WTC11 (cell line): ENCODE results near the gene DNAAF9. TPM values are rescaled to one million over a fixed set of nuclear protein-coding genes. Genes with fewer than 3 reads are reported as not detected.
A peak's percentile ranks its signal among the peaks of the same experiment; 100 is the strongest.

ENCODE experiments used
- ATAC-seq: fragments of 200-7000 bp; cut with Tn5 transposase; 2 replicates; pipeline ENCODE4 v1.10.0; 2021; ENCODE audit warnings: mild to moderate bottlenecking, moderate library complexity
- Bru-seq: library from RNA; stranded (reverse); fragments of 400-500 nt; gene quantifications from one replicate; lab custom pipeline; 2021; lab: Mats Ljungman, UMichigan
- CTCF ChIA-PET: fragments of 300-600 bp; sonication (Branson Sonifier 250); formaldehyde crosslinking; loops from one replicate; lab custom pipeline; 2021; ENCODE audit warnings: antibody characterized with exemption; lab: Charles Lee
- POLR2A ChIA-PET: fragments of 350-600 bp; sonication (Branson Sonifier 250); formaldehyde crosslinking; loops from one replicate; lab custom pipeline; 2021; ENCODE audit warnings: antibody characterized with exemption; lab: Charles Lee
- DNase-seq: peaks from one replicate; pipeline ENCODE4 v3.0.0; 2021; ENCODE audit warnings: low spot score
- H3K27ac Mint-ChIP-seq: 2 replicates; pipeline ENCODE4 v1.8.0; 2021; ENCODE audit warnings: mixed read lengths
- H3K27me3 Mint-ChIP-seq: 2 replicates; pipeline ENCODE4 v1.8.0; 2021; ENCODE audit warnings: low read depth, mild to moderate bottlenecking, moderate library complexity, mixed read lengths
- H3K36me3 Mint-ChIP-seq: 2 replicates; pipeline ENCODE4 v1.8.0; 2021; ENCODE audit warnings: mixed read lengths
- H3K4me1 Mint-ChIP-seq: 2 replicates; pipeline ENCODE4 v1.8.0; 2022; ENCODE audit warnings: mixed read lengths
- H3K4me3 Mint-ChIP-seq: 2 replicates; pipeline ENCODE4 v1.8.0; 2021; ENCODE audit warnings: mild to moderate bottlenecking, moderate library complexity, mixed read lengths
- H3K9me3 Mint-ChIP-seq: 2 replicates; pipeline ENCODE4 v1.8.0; 2021; ENCODE audit warnings: mixed read lengths
- ATF1 ChIP-seq: sonication (generic); formaldehyde crosslinking; IDR thresholded peaks from 2 replicates; pipeline ENCODE4 v1.8.1; 2023; ENCODE audit warnings: mild to moderate bottlenecking, moderate library complexity, missing genetic modification reagents
- CBFB ChIP-seq: sonication (generic); formaldehyde crosslinking; IDR thresholded peaks from 2 replicates; pipeline ENCODE4 v1.8.1; 2022; ENCODE audit warnings: mild to moderate bottlenecking, low read depth, missing genetic modification reagents
- CDX4 ChIP-seq: fragments of 250-450 bp; sonication (Bioruptor Pico); IDR thresholded peaks from 2 replicates; pipeline ENCODE4 v1.9.0; 2021; ENCODE audit warnings: moderate library complexity, mild to moderate bottlenecking, inconsistent platforms, borderline replicate concordance
- CREB1 ChIP-seq: sonication (generic); formaldehyde crosslinking; IDR thresholded peaks from 2 replicates; pipeline ENCODE4 v1.8.0; 2023; ENCODE audit warnings: mild to moderate bottlenecking, missing genetic modification reagents
- CTCF ChIP-seq: fragments of 200-600 bp; IDR thresholded peaks from 2 replicates; pipeline ENCODE4 v1.8.0; 2022; ENCODE audit warnings: antibody characterized with exemption
- E2F4 ChIP-seq: sonication (generic); formaldehyde crosslinking; IDR thresholded peaks from 2 replicates; pipeline ENCODE4 v1.8.1; 2022; ENCODE audit warnings: low read depth, mild to moderate bottlenecking, moderate library complexity, missing genetic modification reagents, borderline replicate concordance
- ELF4 ChIP-seq: sonication (generic); formaldehyde crosslinking; IDR thresholded peaks from 2 replicates; pipeline ENCODE4 v1.8.1; 2022; ENCODE audit warnings: low read depth, mild to moderate bottlenecking, moderate library complexity, missing genetic modification reagents
- FOXP1 ChIP-seq: sonication (generic); formaldehyde crosslinking; IDR thresholded peaks from 2 replicates; pipeline ENCODE4 v1.8.0; 2022; ENCODE audit warnings: missing genetic modification reagents, mild to moderate bottlenecking, moderate library complexity, borderline replicate concordance
- GRHL2 ChIP-seq: fragments of 250-450 bp; sonication (Bioruptor Pico); IDR thresholded peaks from 2 replicates; pipeline ENCODE4 v1.8.0; 2022; ENCODE audit warnings: mild to moderate bottlenecking, moderate library complexity; ENCODE audit not compliant: insufficient replicate concordance, severe bottlenecking
- HMGXB4 ChIP-seq: sonication (generic); formaldehyde crosslinking; IDR thresholded peaks from 2 replicates; pipeline ENCODE4 v1.8.1; 2023; ENCODE audit warnings: mild to moderate bottlenecking, moderate library complexity, missing genetic modification reagents
- MLX ChIP-seq: sonication (generic); formaldehyde crosslinking; IDR thresholded peaks from 2 replicates; pipeline ENCODE4 v1.8.1; 2023; ENCODE audit warnings: mild to moderate bottlenecking, missing genetic modification reagents, moderate library complexity
- PREB ChIP-seq: sonication (generic); formaldehyde crosslinking; IDR thresholded peaks from 2 replicates; pipeline ENCODE4 v1.8.1; 2022; ENCODE audit warnings: mild to moderate bottlenecking, missing genetic modification reagents, moderate library complexity, borderline replicate concordance
- SMAD3 ChIP-seq: sonication (generic); formaldehyde crosslinking; IDR thresholded peaks from 2 replicates; pipeline ENCODE4 v1.8.0; 2022; ENCODE audit warnings: missing genetic modification reagents, mild to moderate bottlenecking, borderline replicate concordance
- SP1 ChIP-seq: sonication (generic); formaldehyde crosslinking; conservative IDR thresholded peaks from 2 replicates; pipeline ENCODE4 v1.8.1; 2022; ENCODE audit warnings: missing genetic modification reagents
- STAT6 ChIP-seq: sonication (generic); formaldehyde crosslinking; conservative IDR thresholded peaks from 2 replicates; pipeline ENCODE4 v1.8.1; 2023; ENCODE audit warnings: mild to moderate bottlenecking, low read depth, missing genetic modification reagents, moderate library complexity
- TCF7 ChIP-seq: sonication (generic); formaldehyde crosslinking; IDR thresholded peaks from 2 replicates; pipeline ENCODE4 v1.8.0; 2022; ENCODE audit warnings: mild to moderate bottlenecking, low read depth, missing genetic modification reagents, moderate library complexity
- USF2 ChIP-seq: sonication (generic); formaldehyde crosslinking; IDR thresholded peaks from 2 replicates; pipeline ENCODE4 v1.8.1; 2023; ENCODE audit warnings: mild to moderate bottlenecking, missing genetic modification reagents, moderate library complexity
- ZBTB21 ChIP-seq: sonication (generic); formaldehyde crosslinking; IDR thresholded peaks from 2 replicates; pipeline ENCODE4 v1.8.1; 2023; ENCODE audit warnings: mild to moderate bottlenecking, missing genetic modification reagents, borderline replicate concordance
- ZNF396 ChIP-seq: fragments of 250-450 bp; sonication (Bioruptor Pico); IDR thresholded peaks from 2 replicates; pipeline ENCODE4 v1.8.0; 2021; ENCODE audit warnings: mild to moderate bottlenecking, moderate library complexity, borderline replicate concordance
- ZNF671 ChIP-seq: fragments of 250-450 bp; sonication (Bioruptor Pico); IDR thresholded peaks from 2 replicates; pipeline ENCODE4 v1.8.0; 2021; ENCODE audit warnings: mild to moderate bottlenecking
- long read RNA-seq, 3 experiments: library from RNA in 1 of 3; library from capped mRNA in 1 of 3; library from polyadenylated mRNA in 1 of 3; unstranded in 2 of 3; stranded (forward) in 1 of 3; transcript quantifications; one replicate each; pipeline ENCODE4 v2.0.0, GENCODE V29; 2021
- total RNA-seq: library from RNA; stranded (reverse); gene quantifications from 3 replicates; pipeline ENCODE4 v1.2.3, GENCODE V29; 2021

Gene DNAAF9
- 6.3 to 8.6 TPM (median 8.1 TPM) in 3 replicates for total RNA-seq
- Bru-seq, nascent RNA, result percentile 60 among the genes with signal in this experiment
- long read RNA-seq, experiment 1, full-length matches to known transcripts, result 1 of 23 reads
- long read RNA-seq, experiment 1, partial matches to known transcripts, result 8 of 23 reads
- long read RNA-seq, experiment 1, other reads (novel, unspliced or antisense), result 14 of 23 reads
- long read RNA-seq, experiment 2, partial matches to known transcripts, result 2 of 9 reads
- long read RNA-seq, experiment 2, other reads (novel, unspliced or antisense), result 7 of 9 reads
- long read RNA-seq, experiment 3, partial matches to known transcripts, result 1 of 2 reads
- long read RNA-seq, experiment 3, other reads (novel, unspliced or antisense), result 1 of 2 reads

GRCh38 chr20:3407040-3407770, at the start of gene DNAAF9:
Gene DNAAF9 (minus strand): TSS chr20:3407669. CDS start chr20:3407557, 112 bp downstream.
- peak within 1 kb of the TSS; percentile 93 for H3K4me3 Mint-ChIP-seq
- H3K27ac Mint-ChIP-seq, result peak within 1 kb of the TSS; percentile 98
- TF ChIP-seq CREB1 (CRISPR knock-in tag) (no peak), CBFB (no peak), STAT6 (CRISPR knock-in tag) (no peak), CTCF (0 out of 2 replicates have a peak, but pooled peaks have one; percentile 17), E2F4 (CRISPR knock-in tag) (no peak; the same call in 1 of the 2 replicates), CDX4 (CRISPR knock-in tag) (no peak), HMGXB4 (CRISPR knock-in tag) (peak; percentile 86; the same call in 1 of the 2 replicates), ZNF396 (CRISPR knock-in tag) (no peak), SMAD3 (no peak), USF2 (CRISPR knock-in tag) (no peak), MLX (CRISPR knock-in tag) (no peak), FOXP1 (CRISPR knock-in tag) (peak; percentile 73; the same call in 1 of the 2 replicates), ELF4 (CRISPR knock-in tag) (0 out of 2 replicates have a peak, but pooled peaks have one; percentile 39), ZBTB21 (CRISPR knock-in tag) (no peak), ATF1 (CRISPR knock-in tag) (no peak), PREB (CRISPR knock-in tag) (no peak), ZNF671 (CRISPR knock-in tag) (no peak), GRHL2 (CRISPR knock-in tag) (no peak), SP1 (CRISPR knock-in tag) (peak; percentile 26; the same call in 1 of the 2 replicates), TCF7 (no peak)
- peaks cover 12% of the 10 kb centered on the region for H3K4me1 Mint-ChIP-seq
- CTCF ChIA-PET, result interaction anchor here (0.7 to 1.5 kb wide), 3 partner anchors 16 to 304 kb away, joined by 3 to 4 read pairs (median 4); no protein-coding TSS in a partner anchor
- POLR2A ChIA-PET, result interaction anchor here (0.6 kb wide), 1 partner anchor 361 kb away, joined by 3 read pairs; no protein-coding TSS in a partner anchor
- H3K36me3 Mint-ChIP-seq, result no peaks in the 10 kb centered on the region
- ATAC-seq (peak; percentile 60), DNase-seq (peak; percentile 73)
- H3K27me3 Mint-ChIP-seq, result peaks cover 39% of the 10 kb centered on the region
- no peaks in the 10 kb centered on the region for H3K9me3 Mint-ChIP-seq
